GM19351 (cell line): Measurements from ENCODE around the gene TIMM50.
"Not testable (repeated sequence)": the region's sequence is repeated elsewhere in the genome, so short reads cannot be mapped to it uniquely, and the experiment has no call there.

ENCODE experiments used
- ATAC-seq: cut with Tn5 transposase; IDR thresholded peaks from one replicate; pipeline ENCODE4 v1.9.1; 2021; ENCODE audit warnings: mild to moderate bottlenecking, moderate library complexity; ENCODE audit not compliant: unreplicated experiment

TIMM50 gene

DNA sequence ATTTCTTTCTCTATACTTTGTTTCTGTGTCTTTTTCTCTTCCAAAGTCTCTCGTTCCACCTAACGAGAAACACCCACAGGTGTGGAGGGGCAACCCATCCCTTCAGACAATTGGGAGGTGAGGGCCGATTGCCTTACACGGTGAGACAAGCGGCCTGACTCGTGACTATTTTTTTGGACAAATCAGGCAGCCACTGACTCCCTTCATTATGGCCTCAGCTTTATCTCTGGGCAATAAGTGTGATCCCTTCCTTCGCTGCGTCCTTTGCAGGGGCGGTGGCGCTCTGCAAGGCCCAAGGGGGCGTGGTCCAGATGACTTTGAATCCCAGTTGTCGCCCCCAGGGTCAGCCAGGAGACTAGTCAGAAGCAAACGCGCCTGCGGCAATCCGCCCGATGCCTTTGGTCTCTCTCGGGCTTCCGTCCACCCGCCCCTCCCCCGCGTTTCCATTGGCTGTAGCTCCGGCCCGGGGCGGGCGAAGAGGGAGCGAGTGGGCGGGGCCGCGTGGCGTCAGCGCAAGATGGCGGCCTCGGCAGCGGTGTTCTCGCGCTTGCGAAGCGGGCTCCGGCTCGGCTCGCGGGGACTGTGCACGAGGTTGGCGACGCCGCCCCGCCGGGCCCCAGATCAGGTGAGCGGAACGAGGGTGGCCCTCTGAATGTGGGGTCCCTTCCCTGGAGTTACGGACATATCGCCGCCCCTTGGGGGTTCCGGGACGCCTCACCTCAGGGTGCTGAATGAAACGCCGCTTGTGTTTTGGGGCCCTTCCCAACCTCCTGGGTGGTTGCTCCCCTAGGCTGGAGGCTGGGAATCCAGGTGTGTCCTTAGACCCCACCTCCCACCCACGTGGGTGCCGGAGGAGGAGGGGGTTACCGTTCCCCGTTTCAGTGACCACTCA, at the start of gene TIMM50:
Gene TIMM50 (plus strand): TSS at position 502 of the 892 bp plus-strand sequence. CDS start 16 bp downstream, at position 518.
- peak; percentile 81 for ATAC-seq

DNA sequence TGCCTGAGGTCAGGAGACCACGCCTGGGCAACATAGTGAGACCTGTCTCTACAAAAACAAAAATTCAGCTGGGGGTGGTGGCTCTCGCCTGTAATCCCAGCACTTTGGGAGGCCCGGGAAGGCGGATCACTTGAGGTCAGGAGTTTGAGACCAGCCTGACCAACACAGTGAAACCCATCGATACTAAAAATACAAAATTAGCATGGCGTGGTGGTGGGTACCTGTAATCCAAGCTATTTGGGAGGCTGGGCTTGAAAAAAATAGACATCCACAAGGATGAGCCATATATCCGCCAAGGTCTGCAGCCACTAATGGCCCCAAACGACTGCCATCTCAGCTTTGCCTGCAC, 48.0 kb upstream of the TIMM50 start:
- ATAC-seq, result no peak

DNA sequence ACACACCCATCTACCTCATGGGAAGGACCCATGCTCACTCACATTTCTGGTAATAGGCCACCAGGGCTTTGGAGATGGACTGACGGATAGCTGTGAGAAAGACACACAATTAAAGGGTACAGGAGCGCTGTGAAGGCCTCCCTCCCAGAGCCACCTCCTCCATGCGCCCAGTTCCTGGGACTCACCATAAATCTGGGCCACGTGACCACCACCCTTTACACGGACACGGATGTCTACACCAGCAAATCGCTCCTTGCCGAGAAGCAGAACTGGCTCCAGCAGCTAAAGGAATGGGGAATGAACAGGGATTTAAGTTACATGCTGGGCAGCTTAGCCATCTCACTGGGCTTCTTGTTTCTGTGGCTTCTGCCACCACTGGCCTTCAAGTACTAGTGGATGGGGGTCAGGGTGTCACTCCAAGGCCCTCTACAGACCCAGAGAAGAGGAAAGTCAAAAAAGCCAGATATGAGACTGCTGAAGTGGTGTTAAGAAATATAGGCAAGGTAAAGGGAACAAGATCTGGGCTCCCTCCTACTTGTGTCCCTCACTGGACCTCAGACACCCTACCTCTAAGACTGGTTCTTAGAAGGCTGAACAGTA, 47.1 kb upstream of the TIMM50 start:
- ATAC-seq, result no peak

DNA sequence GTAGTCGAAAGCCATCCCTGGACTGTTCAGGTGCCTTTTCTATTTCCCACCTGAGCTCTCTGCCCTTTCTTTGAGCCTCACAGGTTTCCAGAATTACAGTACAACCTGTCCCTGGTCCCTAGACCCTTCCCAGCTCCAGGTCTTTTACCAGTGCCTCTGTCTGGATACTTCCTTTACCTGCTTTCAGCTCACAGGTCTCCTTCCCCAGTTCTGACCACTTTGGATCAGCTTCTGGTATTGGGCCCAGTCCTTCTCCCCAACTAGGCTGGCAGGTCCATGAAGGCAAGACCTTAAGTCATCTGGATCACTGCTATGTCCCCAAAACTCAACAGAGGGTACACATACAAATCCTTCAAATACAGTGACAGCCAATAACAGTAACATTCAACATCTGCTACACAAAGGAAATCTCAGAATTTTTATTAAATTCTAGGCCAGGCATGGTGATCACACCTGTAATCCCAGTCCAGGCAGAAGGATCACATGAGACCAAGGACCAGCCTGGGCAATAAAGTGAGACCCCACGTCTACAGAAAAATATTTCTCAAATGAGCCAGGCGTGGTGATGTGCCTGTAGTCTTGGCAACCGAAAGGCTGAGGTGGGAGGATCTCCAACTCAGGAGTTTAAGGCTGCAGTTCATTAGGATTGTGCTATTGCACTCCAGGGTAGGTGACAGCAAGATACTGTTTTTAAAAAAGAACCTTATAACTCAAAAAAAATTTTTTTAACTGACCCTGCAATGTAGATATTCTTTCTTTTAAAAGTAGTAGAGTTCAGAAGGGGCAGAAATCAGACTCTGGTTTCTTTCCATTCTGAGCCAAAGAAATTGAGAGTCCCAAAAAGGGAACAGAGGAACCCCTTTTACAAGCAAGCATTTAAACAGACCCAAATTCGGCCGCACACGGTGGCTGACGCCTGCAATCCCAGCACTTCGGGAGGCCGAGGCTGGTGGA, 46.2 kb upstream of the TIMM50 start:
- ATAC-seq, result no peak

DNA sequence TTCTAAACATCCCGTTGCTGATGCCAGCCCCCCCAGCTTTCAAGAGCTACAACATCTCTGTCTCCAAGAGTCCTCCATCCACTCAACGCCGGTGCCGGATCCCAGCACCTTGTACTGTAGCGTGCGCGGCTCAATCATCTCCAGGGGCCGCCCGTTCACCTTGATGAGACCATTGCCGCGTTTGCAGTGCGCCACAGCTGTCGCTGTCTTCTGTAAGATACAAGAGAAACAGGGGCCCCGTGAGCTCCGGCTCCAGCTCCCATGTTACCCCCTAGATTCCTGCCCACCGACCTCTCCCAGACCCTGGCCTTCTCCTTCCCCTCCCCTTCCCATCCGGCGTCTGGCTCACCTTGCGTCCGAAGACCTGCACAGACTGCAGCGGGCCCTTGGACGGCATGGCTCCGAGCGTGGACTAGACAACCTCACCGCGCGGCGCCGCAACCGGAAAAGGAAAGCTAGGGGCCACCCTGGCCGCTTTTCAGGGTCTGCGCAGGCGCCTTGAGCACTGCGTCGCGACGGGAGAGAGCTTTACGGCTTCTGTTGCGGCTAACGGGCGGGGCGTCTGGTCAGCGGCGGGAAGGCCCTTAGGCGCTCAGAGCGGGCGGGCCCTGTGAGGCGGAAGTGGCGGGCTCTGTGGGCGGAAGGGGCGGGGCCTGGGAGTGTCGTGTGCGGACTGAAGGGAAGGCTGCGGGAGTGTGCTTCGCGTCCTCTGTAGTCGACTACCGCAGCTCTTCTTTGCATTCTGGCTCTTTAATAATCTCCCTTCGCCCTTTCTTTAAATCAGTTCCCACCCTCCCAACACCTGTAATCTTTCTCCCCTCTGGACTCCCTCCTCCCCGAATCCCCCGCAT, 44.9 kb upstream of the TIMM50 start, which contains the start of gene RPS16:
Gene RPS16 (minus strand): TSS at position 451 of the 851 bp plus-strand sequence. CDS start 54 bp downstream, at position 397.
- peak; percentile 80 for ATAC-seq

DNA sequence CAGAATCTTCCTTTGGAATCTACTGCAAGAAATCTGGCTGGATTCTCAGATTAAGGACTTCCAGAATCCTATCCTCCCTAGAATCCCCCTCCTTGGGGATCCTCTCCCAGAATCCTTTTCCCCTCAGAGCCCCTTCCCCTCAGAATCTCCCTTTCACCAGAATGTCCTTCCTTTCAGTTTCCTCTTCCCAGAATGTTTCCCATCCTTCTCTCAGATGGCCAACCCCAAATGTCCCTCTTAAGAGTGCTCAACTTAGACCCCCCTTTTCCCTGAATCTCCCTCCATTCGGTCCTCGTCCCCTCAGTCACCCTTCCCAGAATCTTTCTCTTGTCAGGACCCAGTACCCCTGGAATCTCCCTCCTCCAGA, 44.3 kb upstream of the TIMM50 start:
- no peak for ATAC-seq

DNA sequence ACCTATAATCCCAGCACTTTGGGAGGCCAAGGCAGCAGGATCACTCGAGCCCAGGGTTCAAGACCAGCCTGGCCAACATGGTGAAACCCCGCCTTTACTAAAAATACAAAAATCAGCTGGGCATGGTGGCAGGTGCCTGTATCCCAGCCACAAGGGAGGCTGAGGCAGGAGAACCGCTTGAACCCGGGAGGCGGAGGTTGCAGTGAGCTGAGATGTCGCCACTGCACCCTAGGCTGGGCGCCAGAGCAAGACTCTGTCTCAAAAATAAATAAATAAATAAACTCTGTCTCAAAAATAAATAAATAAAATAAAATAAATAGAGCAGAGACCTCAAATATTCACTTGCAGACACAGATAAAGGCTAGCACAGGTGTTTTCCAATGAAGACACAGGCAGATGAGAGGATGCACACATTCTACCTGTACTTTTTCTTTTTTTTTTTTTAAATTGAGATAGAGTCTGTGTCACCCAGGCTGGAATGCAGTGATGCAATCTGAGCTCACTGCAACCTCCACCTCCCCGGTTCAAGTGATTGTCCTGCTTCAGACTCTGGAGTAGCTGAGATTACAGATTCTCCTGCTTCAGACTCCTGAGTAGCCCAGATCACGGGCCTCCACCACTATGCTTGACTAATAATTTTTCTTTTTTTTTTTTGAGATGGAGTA, 42.2 kb upstream of the TIMM50 start:
- ATAC-seq, result no peak

DNA sequence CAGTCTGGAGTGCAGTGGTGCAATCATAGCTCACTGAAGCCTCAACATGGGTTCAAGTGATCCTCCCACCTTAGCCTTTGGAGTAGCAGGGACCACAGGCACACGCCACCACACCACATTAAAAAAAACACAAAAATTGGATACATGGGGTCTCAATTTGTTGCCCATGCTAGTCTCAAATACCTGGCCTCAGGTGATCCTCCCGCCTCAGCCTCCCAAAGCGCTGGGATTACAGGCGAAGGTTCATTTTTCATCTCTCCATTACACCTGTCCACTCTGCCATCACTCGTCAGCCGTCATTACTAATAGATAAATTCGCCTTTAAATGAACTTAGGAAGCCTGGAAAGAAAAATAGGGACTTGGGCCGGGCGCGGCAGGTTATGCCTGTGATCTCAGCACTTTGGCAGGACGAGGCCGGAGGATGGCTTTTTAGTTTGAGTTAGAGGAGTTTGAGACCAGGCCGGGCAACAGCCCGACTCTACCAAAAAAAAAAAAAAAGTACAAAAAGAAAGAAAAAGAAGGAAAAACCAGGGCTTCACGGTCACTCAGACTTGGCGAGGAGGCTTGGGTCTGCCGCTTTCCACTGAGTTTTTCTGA, 35.9 kb upstream of the TIMM50 start:
- ATAC-seq, result no peak

DNA sequence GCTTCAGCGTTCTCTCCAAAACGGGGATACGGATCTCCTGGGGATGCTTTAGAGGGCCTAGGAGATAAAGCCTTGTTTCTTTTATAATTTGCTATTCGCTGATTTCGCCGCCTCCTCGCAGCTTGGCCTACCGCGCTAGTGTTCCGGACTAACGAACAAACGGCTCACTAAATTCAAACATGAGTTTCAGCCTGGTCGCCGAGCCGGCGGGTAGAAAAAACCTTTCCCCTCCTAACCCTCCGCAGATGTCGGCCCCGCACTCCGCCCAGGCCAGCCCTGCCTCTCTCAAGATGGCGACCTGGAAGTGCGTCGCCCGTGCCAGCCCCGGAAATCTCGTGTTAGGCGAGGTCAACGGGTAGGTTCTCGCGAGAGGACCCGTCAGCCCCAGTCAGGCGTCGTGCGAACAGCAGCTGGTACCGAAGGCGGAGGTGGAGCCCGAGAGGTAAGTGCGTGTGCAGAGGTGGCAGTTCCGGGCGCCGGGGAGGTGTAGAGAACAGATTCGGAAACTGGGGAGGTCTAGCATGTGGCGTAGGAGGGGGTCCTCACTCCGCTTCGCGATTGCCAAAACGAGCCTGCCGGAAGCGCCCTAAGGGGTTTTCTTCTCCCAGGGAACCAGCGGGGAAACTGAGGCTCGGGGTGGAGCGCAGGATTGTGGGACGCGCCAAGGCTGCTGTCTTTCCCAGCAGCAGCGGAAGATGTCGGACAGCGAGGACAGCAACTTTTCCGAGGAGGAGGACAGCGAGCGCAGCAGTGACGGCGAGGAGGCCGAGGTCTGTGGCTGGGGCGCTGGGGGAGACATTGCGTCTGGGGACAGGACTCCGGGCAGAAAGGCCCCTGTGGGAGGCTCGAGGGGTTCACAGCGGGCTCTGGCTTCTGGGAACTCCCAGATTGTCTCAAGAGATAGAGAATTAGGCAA, 35.2 kb upstream of the TIMM50 start, which contains the start of gene SUPT5H:
Gene SUPT5H (plus strand): TSS at position 387 of the 916 bp plus-strand sequence. CDS start 309 bp downstream, at position 696.
- ATAC-seq, result peak; percentile 85

DNA sequence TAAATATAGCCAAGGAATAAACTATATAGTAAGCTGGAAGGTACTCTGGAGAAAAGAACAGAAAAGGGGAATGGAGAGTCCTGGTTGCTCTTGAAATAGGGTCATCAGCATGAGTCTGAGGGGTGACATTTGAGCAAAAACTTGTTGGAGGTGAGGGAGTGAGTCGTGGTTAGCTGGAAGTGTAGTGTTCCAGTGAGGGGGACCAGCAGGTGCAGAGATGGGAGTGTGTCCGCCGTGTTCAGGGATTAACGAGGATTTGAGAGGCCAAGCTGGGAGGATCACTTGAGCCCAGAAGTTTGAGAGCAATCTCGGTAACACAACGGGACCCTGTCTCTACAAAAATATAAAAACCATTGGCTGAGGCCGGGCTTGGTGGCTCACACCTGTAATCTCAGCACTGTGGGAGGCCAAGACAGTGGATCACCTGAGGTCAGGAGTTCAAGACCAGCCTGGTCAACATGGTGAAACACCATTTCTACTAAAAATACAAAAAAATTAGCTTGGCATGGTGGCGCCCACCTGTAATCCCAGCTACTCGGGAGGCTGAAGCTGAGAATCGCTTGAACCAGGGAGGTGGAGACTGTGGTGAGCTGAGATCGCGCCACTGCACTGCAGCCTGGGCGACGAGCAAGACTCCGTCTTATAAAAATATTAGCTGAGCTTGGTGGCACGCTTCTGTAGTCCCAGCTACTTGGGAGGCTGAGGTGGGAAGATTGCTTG, 34.1 kb upstream of the TIMM50 start:
- no peak for ATAC-seq

DNA sequence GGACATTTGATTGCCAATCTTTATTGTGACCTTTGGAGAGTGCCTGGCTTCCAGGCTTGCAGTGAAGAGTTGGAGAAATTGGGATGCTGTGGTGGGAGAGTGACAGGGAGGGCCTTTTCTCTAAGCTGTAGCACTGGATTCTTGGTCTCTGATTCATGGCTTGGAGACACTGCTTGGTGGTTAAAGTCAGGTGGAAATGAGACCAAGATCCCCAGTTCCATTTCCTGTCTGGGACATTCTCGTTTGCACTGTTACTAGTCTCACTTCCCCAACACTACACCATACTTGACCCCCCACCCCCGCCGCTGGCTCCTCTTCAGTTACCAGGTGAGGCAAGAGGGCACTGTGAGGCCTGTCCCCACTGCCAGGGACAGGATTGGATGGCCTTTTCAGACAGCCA, 32.4 kb upstream of the TIMM50 start:
- ATAC-seq, result no peak

DNA sequence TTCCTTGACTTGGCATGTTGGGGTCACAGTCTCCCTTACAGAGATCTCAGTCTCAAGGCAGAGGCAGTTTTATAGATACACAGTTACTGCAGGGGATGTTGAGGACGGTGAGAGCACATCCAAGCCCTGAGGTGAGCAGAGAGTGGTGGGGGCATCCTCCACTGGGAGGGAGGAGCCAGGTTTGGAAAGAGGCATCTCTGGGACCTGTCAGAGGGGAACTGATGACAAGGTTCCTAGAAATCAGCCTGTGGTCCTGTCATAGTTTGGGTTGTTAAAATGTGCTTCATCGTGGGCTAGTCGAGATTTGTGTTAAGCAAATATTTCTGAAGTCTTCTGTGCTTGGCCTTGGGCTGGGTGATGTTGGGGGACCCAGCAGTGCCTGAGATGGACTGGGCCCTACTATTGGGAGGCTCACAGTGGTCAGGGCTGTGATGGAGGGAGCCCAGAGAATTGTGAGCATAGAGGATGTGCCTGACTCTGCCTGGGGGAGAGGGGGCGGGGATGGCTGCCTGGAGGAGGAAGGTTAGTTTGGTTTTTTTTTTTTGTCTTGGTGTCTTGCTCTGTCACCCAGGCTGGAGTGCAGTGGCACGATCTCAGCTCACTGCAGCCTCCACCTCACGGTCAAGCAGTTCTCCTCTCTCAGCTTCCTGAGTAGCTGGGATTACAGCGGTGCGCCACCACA, 31.4 kb upstream of the TIMM50 start:
- no peak for ATAC-seq

DNA sequence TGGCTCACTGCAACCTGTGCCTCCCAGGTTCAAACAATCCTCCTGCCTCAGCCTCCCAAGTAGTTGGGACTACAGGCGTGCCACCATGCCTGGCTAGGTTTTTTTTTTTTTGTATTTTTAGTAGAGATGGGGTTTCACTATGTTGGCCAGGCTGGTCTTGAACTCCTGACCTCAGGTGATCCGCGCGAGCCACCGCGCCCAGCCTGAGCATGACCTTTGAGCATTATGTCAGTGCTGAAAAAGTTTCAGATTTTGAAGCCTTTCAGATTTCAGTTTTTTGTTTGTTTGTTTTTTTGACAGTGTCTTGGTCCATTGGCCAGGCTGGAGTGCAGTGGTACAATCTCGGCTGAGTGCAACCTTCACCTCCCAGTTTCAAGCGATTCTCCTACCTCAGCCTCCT, 29.4 kb upstream of the TIMM50 start:
- ATAC-seq, result not testable (repeated sequence)

DNA sequence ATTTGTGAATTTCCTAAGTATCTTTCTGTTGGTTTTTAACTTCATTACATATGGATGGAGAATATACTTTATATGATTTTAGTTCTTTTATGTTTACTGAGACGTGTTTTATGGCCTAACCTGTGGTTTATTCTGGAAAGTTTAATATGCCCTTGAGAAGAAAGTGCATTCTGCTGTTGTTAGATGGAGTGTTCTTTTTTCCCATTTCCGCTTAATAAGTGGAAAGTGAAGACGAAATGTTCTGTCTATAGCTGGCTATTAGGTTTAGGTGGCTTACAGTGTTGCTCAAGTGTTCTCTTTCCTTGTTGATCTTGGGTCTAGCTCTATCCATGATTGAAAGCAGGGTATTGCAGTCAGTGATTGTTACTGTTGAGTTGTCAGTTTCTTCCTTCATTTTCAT, 17.2 kb upstream of the TIMM50 start:
- ATAC-seq, result no peak

DNA sequence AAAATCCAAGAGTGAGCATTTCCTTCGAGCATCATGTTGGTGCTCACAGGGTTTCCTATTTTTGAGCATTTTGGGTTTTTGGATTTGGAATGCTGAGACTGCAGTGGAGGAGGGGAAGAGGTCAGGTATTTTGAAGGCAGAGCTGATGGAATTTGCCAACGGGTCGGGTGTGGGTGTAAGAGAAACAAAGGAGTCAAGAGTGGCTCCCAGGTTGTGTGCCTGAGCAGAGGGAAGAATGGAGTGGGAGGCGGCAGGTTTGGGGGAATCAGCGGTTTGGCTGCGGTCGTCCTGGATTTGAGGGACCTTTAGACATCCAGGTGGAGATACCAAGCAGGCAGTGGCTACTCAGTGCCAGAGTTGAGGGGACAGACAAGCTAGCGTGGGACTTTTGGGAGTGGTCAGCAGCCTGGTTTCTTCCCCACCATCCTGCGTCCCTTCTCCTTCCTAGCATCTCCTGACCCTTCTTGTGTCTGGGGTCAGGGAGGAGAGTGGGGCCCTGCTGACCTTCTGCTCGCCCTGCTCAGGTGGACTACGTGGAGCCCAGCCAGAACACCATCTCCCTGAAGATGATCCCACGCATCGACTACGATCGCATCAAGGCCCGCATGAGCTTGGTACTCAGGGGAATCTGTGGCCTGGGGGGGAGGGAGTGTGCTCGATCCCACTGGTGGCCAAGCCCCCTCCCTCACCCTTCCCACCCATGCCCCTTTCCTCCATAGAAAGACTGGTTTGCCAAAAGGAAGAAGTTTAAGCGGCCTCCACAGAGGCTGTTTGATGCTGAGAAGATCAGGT, 14.5 kb upstream of the TIMM50 start:
- ATAC-seq, result no peak

DNA sequence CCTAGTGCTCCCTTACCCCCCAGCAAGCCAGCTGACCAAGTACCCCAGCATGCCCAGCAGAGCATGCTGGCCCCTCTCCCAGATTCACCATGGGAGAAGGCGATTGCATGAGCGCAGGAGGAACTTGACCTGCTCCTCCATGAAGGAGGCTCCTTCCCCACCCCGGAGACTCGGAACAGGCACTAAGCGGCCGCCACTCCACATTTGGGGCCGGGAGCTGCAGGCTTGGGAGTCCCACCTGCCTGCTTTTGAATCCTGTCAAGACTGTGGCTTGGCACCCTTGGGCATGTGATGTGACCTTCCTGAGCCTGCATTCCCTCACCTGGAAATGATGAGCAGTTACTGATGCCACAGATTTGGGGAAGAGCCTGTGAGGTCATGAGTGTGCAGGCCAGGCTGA, 12.7 kb upstream of the TIMM50 start:
- no peak for ATAC-seq
